Cardiac muscle cell (in vitro differentiated cells and primary cell): Measurements from ENCODE around the gene ZNF438. TPM values are rescaled to one million over a fixed set of nuclear protein-coding genes. Genes with fewer than 3 reads are reported as not detected.
A peak's percentile ranks its signal among the peaks of the same experiment; 100 is the strongest.

Experiments used
- DNase-seq, 2 donors: peaks; one replicate each; pipeline versions ENCODE4 v3.0.0 to v3.0.0-alpha.2; 2010 to 2017; ENCODE audit warnings: low read depth in 1 of 2, low spot score in 1 of 2
- H3K27ac ChIP-seq: fragments of 200-600 bp; sonication (generic); 2 replicates; pipeline ENCODE4 v1.5.1; 2016
- H3K27me3 ChIP-seq: fragments of 200-600 bp; sonication (generic); 2 replicates; pipeline ENCODE4 v1.6.0; 2016; ENCODE audit warnings: control low read depth
- H3K36me3 ChIP-seq: fragments of 200-600 bp; sonication (generic); 2 replicates; pipeline ENCODE4 v1.5.1; 2016; ENCODE audit warnings: control low read depth
- H3K4me1 ChIP-seq: fragments of 200-600 bp; sonication (generic); 2 replicates; pipeline ENCODE4 v1.8.1; 2017; ENCODE audit warnings: low read depth, mild to moderate bottlenecking, mixed run types
- H3K4me3 ChIP-seq: fragments of 200-600 bp; sonication (generic); 2 replicates; pipeline ENCODE4 v1.5.1; 2016; ENCODE audit warnings: mild to moderate bottlenecking
- H3K9me3 ChIP-seq: fragments of 200-600 bp; sonication (generic); 2 replicates; pipeline ENCODE4 v1.5.1; 2017; ENCODE audit warnings: low read depth, mild to moderate bottlenecking, control low read depth
- polyA plus RNA-seq: library from polyadenylated mRNA; unstranded; fragments of >200 nt; fragmentation: Nextera tagmentation; extraction: Ambion mirVana; gene quantifications from 2 replicates; pipeline ENCODE4 v1.2.1, GENCODE V29; 2016
- total RNA-seq: library from RNA; depleted of rRNA; stranded (reverse); fragments of >200 nt; gene quantifications from 2 replicates; pipeline ENCODE4 v1.2.3, GENCODE V29; 2016
- TF ChIP-seq, protein P1 (sequence below): IDR thresholded peaks from 2 replicates; pipeline ENCODE4 v1.5.1; 2012; ENCODE audit warnings: low read depth, mild to moderate bottlenecking, low read length

The ZNF438 gene
- total and polyA plus RNA-seq, 2 experiments from 2014 or later: 2.9 to 6.0 TPM

DNA sequence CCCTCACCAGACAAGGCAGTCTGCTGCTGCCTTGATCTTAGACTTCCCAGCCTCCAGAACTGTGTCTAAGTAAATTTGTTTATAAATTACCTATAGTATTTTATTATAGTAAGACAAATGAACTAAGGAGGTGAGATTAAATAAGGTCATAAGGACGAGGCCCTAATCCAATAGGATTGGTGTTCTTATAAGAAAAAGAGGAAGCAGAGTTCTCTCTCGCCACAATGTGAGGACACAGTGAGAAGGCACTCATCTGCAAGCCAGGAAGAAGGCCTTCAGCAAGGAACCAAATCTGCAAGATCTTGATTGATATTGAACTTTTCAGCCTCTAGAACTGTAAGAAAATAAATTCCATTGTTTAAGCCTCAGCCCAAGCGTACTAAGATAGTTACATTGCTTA lies 6.1 kb upstream of the ZNF438 start:
- no peak overlapping the region for H3K27ac ChIP-seq
- H3K36me3 ChIP-seq: no peaks in the 10 kb centered on the region
- H3K4me1 ChIP-seq: no peaks in the 10 kb centered on the region
- no peaks in the 10 kb centered on the region for H3K9me3 ChIP-seq
- no peak overlapping the region for H3K4me3 ChIP-seq
- no peaks in the 10 kb centered on the region for H3K27me3 ChIP-seq
- TF ChIP-seq, protein P1, sequence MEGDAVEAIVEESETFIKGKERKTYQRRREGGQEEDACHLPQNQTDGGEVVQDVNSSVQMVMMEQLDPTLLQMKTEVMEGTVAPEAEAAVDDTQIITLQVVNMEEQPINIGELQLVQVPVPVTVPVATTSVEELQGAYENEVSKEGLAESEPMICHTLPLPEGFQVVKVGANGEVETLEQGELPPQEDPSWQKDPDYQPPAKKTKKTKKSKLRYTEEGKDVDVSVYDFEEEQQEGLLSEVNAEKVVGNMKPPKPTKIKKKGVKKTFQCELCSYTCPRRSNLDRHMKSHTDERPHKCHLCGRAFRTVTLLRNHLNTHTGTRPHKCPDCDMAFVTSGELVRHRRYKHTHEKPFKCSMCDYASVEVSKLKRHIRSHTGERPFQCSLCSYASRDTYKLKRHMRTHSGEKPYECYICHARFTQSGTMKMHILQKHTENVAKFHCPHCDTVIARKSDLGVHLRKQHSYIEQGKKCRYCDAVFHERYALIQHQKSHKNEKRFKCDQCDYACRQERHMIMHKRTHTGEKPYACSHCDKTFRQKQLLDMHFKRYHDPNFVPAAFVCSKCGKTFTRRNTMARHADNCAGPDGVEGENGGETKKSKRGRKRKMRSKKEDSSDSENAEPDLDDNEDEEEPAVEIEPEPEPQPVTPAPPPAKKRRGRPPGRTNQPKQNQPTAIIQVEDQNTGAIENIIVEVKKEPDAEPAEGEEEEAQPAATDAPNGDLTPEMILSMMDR: no peak
- no peak for DNase-seq

DNA sequence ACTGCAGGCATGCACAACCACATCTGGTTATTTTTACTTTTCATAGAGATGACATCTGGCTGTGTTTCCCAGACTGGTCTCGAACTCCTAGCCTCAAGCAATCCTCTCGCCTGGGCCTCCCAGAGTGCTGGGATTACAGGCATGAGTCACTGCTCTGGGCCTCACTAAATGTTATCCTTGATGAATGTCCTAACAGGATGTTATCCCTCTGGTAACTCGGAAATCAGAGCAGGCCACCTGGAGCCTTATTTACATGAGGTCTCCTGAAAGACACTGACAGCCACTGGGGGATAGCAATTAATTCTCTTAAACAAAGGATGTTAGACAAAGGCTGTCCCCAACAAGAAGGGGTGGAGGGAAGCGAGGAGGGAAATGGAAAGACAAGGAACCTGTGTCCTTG lies 4.5 kb upstream of the ZNF438 start:
- Histone ChIP-seq H3K27ac (no peak overlapping the region), H3K4me3 (no peak overlapping the region), H3K27me3 (no peaks in the 10 kb centered on the region), H3K36me3 (no peaks in the 10 kb centered on the region), H3K9me3 (no peaks in the 10 kb centered on the region), H3K4me1 (no peaks in the 10 kb centered on the region)
- TF ChIP-seq, protein P1: no peak
- no peak for DNase-seq

DNA sequence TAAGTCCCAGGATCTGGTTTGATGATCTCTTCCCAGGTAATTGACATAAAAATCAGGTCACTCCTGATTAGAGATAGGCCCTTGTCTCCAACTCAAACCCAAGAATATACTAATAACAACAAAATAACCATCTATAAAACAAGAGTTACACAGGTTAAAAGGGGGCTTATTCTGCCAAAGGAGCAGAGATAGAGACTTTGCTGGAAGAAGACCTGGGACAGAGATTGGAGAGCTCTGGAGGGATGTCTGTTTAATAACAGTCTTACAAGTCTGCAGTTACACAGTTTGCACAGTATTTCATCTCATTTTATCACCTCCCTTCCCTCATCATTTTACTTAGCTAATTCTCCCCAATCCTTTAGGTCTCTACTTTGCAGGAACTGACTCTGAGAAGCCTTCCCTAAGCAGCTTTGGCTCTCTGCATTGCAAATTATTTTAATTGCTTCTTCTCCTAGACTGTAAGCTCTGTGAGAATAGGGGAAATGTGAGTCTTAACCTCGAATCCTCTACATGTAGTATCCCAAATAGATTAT lies 3.7 kb upstream of the ZNF438 start:
- Histone ChIP-seq H3K27ac (no peak overlapping the region), H3K4me1 (no peaks in the 10 kb centered on the region), H3K9me3 (no peaks in the 10 kb centered on the region), H3K4me3 (no peak overlapping the region), H3K36me3 (no peaks in the 10 kb centered on the region), H3K27me3 (no peaks in the 10 kb centered on the region)
- TF ChIP-seq, protein P1: no peak
- no peak for DNase-seq

DNA sequence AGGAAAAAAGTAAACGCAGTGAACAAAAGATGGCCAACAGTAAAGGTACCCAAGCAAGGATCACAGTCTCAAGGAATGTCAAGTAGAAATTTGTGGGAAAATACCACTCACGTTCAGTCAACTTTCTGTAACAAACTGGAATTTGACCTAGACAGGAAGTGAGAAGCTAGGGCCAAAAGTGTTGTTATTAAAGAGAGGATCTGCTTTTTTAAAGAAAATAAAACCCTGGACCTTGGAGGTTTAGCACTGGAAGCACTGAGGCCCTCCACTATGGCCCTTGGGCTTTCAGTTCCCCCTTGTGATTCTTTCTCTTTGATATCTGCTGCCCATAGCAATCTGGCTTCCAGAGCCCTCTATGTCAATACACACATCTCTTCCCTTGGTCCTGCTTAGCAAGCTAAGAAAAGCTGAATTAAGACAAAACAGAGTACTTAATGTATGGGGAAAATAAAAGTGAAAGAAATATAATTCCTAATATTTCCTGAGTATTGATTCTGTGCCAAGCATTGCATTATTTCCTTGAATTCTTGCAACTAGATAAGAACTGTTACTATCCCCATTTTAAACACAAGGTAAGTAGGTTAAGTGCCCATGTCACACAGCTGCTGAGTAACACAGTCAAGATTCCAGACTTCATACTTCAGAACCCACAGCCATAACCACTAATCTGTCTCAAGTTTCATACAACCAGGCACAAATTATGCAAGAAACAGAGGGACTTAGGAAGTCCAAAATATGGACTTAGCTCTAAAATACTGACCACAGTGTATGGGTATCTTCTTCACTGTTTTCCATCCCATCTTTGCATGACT lies 2.6 kb upstream of the ZNF438 start:
- no peaks in the 10 kb centered on the region for H3K9me3 ChIP-seq
- H3K36me3 ChIP-seq: no peaks in the 10 kb centered on the region
- no peaks in the 10 kb centered on the region for H3K27me3 ChIP-seq
- H3K27ac ChIP-seq: no peak overlapping the region
- DNase-seq: peak in 1 of 2 donors; percentile 94
- no peaks in the 10 kb centered on the region for H3K4me1 ChIP-seq
- no peak overlapping the region for H3K4me3 ChIP-seq
- TF ChIP-seq, protein P1: no peak

DNA sequence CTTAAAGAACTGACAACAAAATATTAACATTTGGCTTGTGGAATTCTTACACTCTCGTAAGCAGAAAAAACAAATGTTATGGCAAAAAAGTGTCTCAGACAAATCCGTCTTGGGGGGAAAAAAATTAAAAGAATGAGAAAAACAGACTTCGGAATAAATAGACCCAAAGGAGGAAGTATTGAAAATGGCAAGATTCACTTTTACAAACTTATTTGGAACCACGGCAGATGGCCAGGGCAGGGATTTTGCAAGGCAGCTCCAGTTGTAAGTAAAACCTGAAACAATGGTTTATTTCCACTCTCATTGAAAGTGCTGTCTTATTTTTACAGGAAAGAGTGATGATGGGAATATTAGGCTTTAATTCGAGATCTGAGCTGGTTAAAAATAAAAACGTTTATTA lies 1.5 kb upstream of the ZNF438 start:
- Histone ChIP-seq H3K36me3 (no peaks in the 10 kb centered on the region), H3K27me3 (no peaks in the 10 kb centered on the region), H3K4me1 (no peaks in the 10 kb centered on the region), H3K27ac (no peak overlapping the region), H3K4me3 (no peak overlapping the region), H3K9me3 (no peaks in the 10 kb centered on the region)
- DNase-seq: no peak
- TF ChIP-seq, protein P1: no peak
